ENCODE measurements around the gene BMPR2. TPM values are rescaled to one million over a fixed set of nuclear protein-coding genes. Genes with fewer than 3 reads are reported as not detected.

Gene BMPR2
- total and polyA plus RNA-seq, 2 of the 8 experiments (the other 6 are each of a cell fraction or from before 2014, with no cell fraction given): 5.5 to 19.8 TPM

DNA sequence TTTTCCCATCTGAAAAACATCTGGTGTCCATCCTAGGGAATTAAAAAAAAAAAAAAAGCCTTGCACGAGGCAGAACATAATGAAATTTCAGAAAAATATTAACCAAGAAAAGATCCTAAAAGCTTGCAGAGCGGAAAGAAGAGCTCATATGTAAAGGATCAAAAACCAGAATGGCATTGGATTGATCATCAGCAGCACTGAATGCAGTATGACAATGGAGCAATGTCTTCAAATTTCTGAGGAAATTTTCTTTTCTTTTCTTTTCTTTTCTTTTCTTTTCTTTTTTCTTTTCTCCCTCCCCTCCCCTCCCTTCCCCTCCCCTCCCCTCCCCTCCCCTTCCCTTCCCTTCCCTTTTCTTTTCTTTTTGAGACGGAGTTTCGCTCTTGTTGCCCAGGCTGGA is 237.4 kb downstream of the BMPR2 start (continued):
- TF ChIP-seq SAP30 (IDR thresholded peaks at IDR 0.05; ENCODE audit: insufficient read depth, insufficient replicate concordance, low read length): no peak
- TF ChIP-seq, protein P1, sequence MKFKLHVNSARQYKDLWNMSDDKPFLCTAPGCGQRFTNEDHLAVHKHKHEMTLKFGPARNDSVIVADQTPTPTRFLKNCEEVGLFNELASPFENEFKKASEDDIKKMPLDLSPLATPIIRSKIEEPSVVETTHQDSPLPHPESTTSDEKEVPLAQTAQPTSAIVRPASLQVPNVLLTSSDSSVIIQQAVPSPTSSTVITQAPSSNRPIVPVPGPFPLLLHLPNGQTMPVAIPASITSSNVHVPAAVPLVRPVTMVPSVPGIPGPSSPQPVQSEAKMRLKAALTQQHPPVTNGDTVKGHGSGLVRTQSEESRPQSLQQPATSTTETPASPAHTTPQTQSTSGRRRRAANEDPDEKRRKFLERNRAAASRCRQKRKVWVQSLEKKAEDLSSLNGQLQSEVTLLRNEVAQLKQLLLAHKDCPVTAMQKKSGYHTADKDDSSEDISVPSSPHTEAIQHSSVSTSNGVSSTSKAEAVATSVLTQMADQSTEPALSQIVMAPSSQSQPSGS (IDR thresholded peaks at IDR 0.05; ENCODE audit: low read length): no peak
- no peak for TF ChIP-seq SUZ12 (IDR thresholded peaks at IDR 0.05; ENCODE audit: low read length)
- TF ChIP-seq POLR2A (IDR thresholded peaks at IDR 0.05; ENCODE audit: control extremely low read depth in 1 of 2, low read depth in 2 of 2, low read length in 2 of 2): no peak
- TF ChIP-seq CREB1 (IDR thresholded peaks at IDR 0.05): no peak

Small RNA genes within 50 kb of the gene (small RNA-seq; reads per million reads assigned to genes)
- gene MTND4LP17 (ENCODE audit: insufficient read depth) (not detected), gene RN7SL753P (ENCODE audit: insufficient read depth) (not detected)

Other genes with a start within 250 kb of the BMPR2 start
- gene SUMO1, start 137.7 kb upstream of the BMPR2 start, total RNA-seq (2021; fragmentation: NEBNext Ultra II Directional; extraction: Animal tissue kit (Norgen Biotek cat#: 25700)): 232 and 238 TPM in 2 replicates
- 43.1 and 108 TPM in 2 replicates for gene SUMO1, start 137.7 kb upstream of the BMPR2 start, polyA plus RNA-seq (2011; rRNA removed)
- gene NOP58, start 110.6 kb upstream of the BMPR2 start, total RNA-seq (2021; fragmentation: NEBNext Ultra II Directional; extraction: Animal tissue kit (Norgen Biotek cat#: 25700)): 128 and 133 TPM in 2 replicates
- gene NOP58, start 110.6 kb upstream of the BMPR2 start, polyA plus RNA-seq (2011; rRNA removed): 38.9 and 41.5 TPM in 2 replicates